ENCODE data around the gene CBY1. TPM values are rescaled to one million over a fixed set of nuclear protein-coding genes. Genes with fewer than 3 reads are reported as not detected.
A peak's percentile ranks its signal among the peaks of the same experiment; 100 is the strongest.

Gene CBY1
- total RNA-seq, 1 donor from 2014 or later = 39.4 TPM

DNA sequence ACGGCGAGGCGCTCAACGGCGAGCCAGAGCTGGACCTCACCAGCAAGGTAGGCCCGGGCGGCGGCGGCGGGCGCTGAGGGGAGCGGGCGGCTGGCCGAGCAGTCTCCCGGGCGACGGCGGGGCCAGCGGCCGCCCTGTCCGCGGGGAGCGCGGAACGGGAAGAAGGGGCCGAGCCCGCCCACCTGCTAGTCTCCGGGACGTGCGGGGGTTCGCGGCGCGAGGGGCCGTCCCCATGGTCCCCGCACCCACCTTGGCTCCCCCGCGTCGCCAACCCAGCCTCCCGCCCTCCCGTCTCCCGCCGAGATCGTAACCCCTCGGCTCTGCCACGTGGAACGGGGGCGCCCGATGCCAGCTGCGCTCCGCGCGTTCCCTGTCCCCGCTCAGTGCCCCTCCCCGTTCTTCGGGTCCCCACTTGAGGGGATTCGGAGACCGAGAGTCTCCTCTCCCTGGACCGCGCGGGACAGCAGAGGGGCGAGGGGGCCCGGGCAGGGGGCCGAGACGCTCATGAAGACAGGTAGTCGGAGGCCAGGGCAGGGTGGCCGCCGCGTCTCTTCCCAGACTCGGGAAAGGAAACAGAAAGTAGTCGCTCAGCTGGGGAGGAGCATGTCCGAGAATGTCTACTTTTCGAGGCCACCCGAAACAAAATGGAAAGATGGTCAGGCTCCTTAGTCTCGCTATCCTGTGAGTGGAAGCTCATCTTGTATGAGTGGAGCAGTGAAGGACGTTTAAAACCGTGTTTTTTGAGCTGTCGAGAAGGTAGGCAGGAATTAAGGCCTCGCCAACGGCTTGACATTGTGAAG lies 49.9 kb downstream of the CBY1 start:
- Mint-ChIP-seq H3K4me1 (peaks cover 52% of the 10 kb centered on the region), H3K4me3 (peak overlapping the region; percentile 92), H3K27me3 (ENCODE audit: low read depth) (peaks cover 2% of the 10 kb centered on the region), H3K9me3 (no peaks in the 10 kb centered on the region), H3K27ac (ENCODE audit: unreplicated experiment) (no peak overlapping the region), H3K36me3 (ENCODE audit: low read depth) (peaks cover 5% of the 10 kb centered on the region)
- DNase-seq (ENCODE audit: low read depth, low spot score) = peak; percentile 5
- TF ChIP-seq CTCF (conservative IDR thresholded peaks at IDR 0.05) = no peak

DNA sequence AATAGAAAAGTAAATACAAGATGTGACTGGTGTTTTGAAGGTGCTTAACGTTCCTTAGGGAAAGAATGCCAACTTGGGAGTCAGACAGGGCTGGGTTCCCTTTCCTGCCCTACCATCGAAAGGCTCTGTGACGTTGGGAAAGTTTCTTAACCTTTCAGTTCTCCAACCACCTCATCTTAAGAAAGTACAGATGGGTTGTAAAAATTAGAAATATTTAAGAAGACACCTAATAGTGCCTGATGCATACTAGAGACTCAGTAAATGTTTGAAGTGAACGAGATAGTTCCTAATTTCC lies 50.4 kb downstream of the CBY1 start:
- no peaks in the 10 kb centered on the region for H3K27me3 Mint-ChIP-seq (ENCODE audit: low read depth)
- H3K27ac Mint-ChIP-seq (ENCODE audit: unreplicated experiment) = no peak overlapping the region
- peaks cover 5% of the 10 kb centered on the region for H3K36me3 Mint-ChIP-seq (ENCODE audit: low read depth)
- peak overlapping the region; percentile 91 for H3K4me3 Mint-ChIP-seq
- H3K4me1 Mint-ChIP-seq = peaks cover 48% of the 10 kb centered on the region
- no peak for DNase-seq (ENCODE audit: low read depth, low spot score)
- no peak for TF ChIP-seq CTCF (conservative IDR thresholded peaks at IDR 0.05)
- H3K9me3 Mint-ChIP-seq = no peaks in the 10 kb centered on the region

- no peaks in the 10 kb centered on the region for H3K9me3 Mint-ChIP-seq
- no peaks in the 10 kb centered on the region for H3K27me3 Mint-ChIP-seq (ENCODE audit: low read depth)
- peaks cover 7% of the 10 kb centered on the region for H3K36me3 Mint-ChIP-seq (ENCODE audit: low read depth)
- peak overlapping the region; percentile 91 for H3K4me3 Mint-ChIP-seq
- no peak overlapping the region for H3K27ac Mint-ChIP-seq (ENCODE audit: unreplicated experiment)
- H3K4me1 Mint-ChIP-seq = peaks cover 53% of the 10 kb centered on the region
- TF ChIP-seq CTCF (conservative IDR thresholded peaks at IDR 0.05) = no peak
- no peak for DNase-seq (ENCODE audit: low read depth, low spot score)
These were observed 50.9 kb downstream of the CBY1 start for GRCh38 chr22:38707346-38707745.

GRCh38 chr22:38707984-38708383 lies 51.5 kb downstream of the CBY1 start:
- TF ChIP-seq CTCF (conservative IDR thresholded peaks at IDR 0.05) = no peak
- Mint-ChIP-seq H3K9me3 (no peaks in the 10 kb centered on the region), H3K4me3 (peak overlapping the region; percentile 77), H3K27ac (ENCODE audit: unreplicated experiment) (no peak overlapping the region), H3K27me3 (ENCODE audit: low read depth) (no peaks in the 10 kb centered on the region), H3K36me3 (ENCODE audit: low read depth) (peaks cover 7% of the 10 kb centered on the region), H3K4me1 (peaks cover 60% of the 10 kb centered on the region)
- no peak for DNase-seq (ENCODE audit: low read depth, low spot score)

DNA sequence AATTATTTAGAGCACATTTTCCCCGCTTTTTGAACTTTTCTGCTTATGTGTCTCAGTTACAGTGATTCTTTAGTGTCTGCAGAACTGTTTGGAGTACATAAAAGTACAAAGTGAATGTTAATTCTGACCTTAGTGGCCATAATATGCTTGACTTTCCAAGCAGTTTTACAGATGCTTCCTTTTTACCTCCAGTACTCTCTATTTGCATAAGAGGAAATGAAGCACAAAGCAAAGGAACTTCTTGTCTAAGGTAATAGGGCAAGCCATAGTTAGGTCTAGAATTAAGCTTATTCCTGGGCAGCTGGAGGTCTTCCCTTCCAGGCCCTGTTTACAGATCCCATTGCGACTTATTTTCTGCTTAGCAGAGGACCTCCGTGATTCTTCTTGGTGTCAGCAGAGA lies 52.9 kb downstream of the CBY1 start:
- no peaks in the 10 kb centered on the region for H3K27me3 Mint-ChIP-seq (ENCODE audit: low read depth)
- H3K9me3 Mint-ChIP-seq = no peaks in the 10 kb centered on the region
- no peak overlapping the region for H3K27ac Mint-ChIP-seq (ENCODE audit: unreplicated experiment)
- H3K36me3 Mint-ChIP-seq (ENCODE audit: low read depth) = peaks cover 7% of the 10 kb centered on the region
- DNase-seq (ENCODE audit: low read depth, low spot score) = no peak
- TF ChIP-seq CTCF (conservative IDR thresholded peaks at IDR 0.05) = no peak
- peaks cover 66% of the 10 kb centered on the region for H3K4me1 Mint-ChIP-seq
- peak overlapping the region; percentile 56 for H3K4me3 Mint-ChIP-seq

All from neural crest cell (in vitro differentiated cells).